ENCODE results near the gene FAM53B. TPM values are rescaled to one million over a fixed set of nuclear protein-coding genes. Genes with fewer than 3 reads are reported as not detected.
A peak's percentile ranks its signal among the peaks of the same experiment; 100 is the strongest.
"Not testable (repeated sequence)": the region's sequence is repeated elsewhere in the genome, so short reads cannot be mapped to it uniquely, and the experiment has no call there.

FAM53B gene
- total RNA-seq, 1 donor, result 13.4 TPM

DNA sequence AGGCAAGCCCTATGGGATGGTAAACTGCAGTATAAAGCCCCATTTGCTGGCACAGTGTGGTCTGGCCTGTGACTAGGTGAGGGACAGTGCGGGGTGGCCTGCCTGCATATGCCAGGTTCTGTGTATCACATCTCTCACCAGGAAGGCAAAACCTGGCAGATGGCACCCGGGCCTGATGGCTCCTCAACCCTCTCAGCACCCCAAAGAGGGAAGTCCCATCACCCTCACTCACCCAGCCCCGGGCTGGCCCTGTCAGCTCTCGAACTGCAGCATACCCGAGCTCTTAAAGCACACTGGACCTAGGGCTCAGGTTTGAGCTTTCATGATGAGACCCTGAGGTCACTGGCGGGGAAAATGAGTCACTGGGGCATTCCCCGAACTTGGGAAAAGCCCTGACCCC is 152.1 kb downstream of the FAM53B start:
- TF ChIP-seq, protein P1, sequence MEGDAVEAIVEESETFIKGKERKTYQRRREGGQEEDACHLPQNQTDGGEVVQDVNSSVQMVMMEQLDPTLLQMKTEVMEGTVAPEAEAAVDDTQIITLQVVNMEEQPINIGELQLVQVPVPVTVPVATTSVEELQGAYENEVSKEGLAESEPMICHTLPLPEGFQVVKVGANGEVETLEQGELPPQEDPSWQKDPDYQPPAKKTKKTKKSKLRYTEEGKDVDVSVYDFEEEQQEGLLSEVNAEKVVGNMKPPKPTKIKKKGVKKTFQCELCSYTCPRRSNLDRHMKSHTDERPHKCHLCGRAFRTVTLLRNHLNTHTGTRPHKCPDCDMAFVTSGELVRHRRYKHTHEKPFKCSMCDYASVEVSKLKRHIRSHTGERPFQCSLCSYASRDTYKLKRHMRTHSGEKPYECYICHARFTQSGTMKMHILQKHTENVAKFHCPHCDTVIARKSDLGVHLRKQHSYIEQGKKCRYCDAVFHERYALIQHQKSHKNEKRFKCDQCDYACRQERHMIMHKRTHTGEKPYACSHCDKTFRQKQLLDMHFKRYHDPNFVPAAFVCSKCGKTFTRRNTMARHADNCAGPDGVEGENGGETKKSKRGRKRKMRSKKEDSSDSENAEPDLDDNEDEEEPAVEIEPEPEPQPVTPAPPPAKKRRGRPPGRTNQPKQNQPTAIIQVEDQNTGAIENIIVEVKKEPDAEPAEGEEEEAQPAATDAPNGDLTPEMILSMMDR (IDR thresholded peaks at IDR 0.05; ENCODE audit: insufficient read depth, low read depth, low read length), result no peak
- DNase-seq (ENCODE audit: low read depth), result no peak

DNA sequence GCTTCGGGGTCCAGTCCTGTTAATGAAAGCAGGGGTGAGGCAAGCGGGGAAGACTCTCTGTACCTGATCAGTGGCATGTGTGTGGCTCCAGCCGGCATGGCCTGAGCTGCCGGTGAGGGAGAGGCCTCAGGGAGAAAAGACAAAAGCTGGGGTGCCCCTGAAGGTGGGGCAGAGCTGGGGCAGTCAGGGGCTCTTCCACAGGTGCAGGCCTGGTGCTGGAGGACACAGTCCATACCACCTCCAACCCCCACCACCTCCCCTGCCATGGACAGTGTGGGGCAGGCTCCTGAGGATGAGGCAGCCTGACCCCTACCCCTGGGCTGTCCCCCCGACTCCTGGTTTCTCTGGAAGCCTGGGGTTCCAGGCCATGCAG is 153.1 kb downstream of the FAM53B start:
- H3K4me3 ChIP-seq (ENCODE audit: low read depth, low read length), result no peak overlapping the region
- DNase-seq (ENCODE audit: low read depth), result no peak
- TF ChIP-seq, protein P1 (IDR thresholded peaks at IDR 0.05; ENCODE audit: insufficient read depth, low read depth, low read length), result no peak

More for the DNA sequence above, 152.1 kb downstream of the FAM53B start:
- no peak overlapping the region for H3K4me3 ChIP-seq (ENCODE audit: low read depth, low read length)

DNA sequence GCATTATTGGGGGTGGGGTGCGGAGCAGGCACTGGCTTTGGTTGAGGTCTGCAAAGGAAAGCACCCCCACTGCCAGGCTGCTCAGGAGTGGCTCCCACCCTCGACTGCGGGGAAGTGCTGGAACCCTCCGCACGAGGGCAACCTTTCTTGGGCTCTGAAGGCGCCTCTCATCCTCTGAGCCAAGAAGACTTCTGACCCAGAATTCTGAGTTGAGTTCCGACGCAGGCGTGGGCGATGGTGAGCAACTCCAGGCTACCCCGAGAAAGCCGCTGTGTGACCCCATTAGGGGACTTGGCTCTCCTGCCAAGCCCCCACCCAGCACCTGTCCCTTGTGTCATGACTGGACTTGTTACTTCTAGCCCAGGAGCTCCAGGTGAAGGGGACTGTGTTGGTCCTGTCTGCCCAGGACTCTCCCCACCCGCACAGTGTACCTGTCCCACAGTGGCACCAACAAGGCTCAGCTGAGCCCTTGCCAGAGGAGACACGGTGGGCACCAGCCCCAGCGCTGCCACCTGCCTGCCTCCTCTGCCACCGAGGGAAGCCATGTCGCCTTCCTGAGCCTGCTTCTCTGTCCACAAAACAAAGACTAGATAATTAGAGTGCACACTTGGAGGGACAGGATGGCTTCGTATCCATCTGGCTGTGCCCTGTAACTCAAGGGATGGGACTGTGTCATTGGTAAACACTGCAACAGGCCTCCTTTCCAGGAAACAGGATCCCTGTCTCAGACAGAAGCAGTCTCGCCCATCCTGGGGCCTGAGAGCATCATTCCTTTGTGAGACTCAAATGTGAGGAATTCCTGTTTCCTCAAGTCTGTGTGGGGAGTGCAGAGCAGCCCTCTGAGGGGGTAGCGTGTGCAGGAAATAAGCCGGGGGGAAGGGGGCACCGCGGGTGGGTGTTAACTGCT is 153.7 kb downstream of the FAM53B start:
- no peak for DNase-seq (ENCODE audit: low read depth)
- H3K4me3 ChIP-seq (ENCODE audit: low read depth, low read length), result no peak overlapping the region
- TF ChIP-seq, protein P1 (IDR thresholded peaks at IDR 0.05; ENCODE audit: insufficient read depth, low read depth, low read length), result no peak

DNA sequence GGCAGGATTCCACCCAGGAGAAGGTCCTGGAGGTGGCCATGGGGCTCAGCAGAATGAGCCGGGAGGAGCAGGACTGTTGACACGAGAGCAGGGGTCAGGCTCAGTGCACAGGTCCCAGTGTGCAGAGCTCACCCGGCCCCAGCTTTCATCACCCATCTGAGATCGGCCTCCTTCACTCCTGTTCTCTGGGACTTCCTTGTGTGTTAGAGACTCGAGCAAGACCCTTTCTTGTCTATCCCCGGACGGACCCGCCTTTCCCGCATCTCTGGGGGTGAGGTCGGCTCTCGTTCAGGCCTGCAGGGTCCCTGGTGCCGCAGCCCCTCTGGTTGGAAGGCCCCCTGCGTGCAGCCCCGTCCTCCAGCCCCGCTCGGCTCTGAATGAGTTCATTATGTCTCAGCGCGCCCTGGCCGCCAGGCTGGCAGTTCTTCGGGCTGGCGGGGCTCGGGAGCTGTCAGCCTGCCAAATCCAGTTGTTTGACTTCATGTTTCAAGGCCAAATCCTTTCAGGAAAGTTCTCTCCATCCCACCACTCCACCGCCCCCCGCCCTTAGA is 154.6 kb downstream of the FAM53B start:
- H3K4me3 ChIP-seq (ENCODE audit: low read depth, low read length), result no peak overlapping the region
- TF ChIP-seq, protein P1 (IDR thresholded peaks at IDR 0.05; ENCODE audit: insufficient read depth, low read depth, low read length), result no peak
- DNase-seq (ENCODE audit: low read depth), result no peak

DNA sequence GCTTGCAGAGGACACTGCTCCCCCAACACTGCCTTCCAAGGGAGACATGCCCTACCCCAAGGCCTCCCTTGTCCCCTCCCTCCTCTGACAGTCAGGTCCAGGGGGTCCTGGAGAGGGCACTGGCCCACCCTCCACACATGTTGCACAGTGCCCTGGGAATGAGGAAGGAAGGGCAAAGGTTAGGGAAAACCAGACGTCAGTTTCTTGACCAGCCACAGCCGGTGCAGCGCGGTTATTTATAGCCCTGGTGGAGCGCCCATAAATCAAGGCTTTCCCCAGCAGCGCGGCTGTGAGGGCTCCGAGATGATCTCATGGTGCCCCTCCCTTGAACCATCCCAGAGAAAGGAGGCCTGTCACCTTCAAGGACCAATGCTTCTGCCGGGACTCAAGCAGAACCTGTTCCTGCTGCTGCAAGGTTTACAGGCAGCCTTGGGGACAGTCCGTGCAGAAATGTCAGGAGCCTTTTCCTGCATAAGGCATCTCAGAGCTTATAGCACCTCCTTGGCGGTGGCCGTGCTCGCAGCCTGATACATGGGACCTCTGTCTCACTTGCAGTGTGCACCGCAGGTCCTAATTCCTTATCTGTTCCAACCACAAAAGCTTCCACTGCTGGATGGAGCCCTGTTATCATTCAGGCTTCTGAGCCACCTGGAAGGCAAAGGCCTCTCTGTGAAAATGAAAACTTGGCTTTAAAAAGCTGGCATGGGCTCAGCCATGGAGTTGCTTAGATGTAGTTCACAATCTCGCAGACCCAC is 155.3 kb downstream of the FAM53B start:
- DNase-seq (ENCODE audit: low read depth), result peak; percentile 70
- no peak overlapping the region for H3K4me3 ChIP-seq (ENCODE audit: low read depth, low read length)
- TF ChIP-seq, protein P1 (IDR thresholded peaks at IDR 0.05; ENCODE audit: insufficient read depth, low read depth, low read length), result no peak

DNA sequence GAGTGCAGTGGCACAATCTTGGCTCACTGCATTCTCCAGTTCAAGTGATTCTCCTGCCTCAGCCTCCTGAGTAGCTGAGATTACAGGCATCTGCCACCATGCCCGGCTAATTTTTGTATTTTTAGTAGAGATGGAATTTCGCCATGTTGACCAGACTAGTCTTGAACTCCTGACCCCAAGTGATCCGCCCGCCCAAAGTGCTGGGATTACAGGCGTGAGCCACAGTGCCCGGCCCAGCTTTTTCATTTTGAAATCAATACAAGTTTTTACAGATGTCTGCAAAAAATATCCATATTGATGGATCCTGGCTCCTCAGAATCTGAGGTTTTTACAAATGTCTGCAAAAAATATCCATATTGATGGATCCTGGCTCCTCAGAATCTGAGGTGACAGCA is 155.8 kb downstream of the FAM53B start:
- DNase-seq (ENCODE audit: low read depth), result peak; percentile 28
- H3K4me3 ChIP-seq (ENCODE audit: low read depth, low read length), result not testable (repeated sequence)

DNA sequence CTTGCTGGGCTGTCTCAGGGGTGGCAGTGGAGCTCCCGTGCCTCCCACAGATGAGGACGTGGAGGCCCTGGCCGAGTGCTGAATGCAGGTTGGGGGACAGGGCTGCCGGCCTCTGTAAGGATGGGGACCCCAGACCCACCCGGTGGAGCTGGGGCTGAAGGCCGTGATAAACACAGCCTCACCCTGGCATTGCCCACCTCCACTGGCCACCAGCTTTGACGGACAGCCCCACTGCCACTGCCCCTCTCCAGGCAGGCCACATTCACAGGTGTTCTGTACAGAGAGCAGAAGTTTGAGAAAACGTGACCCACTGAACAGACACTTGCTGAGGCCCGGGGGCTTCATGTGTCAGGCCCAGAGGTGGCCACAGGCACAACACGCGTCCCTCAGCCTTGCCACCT is 156.4 kb downstream of the FAM53B start:
- TF ChIP-seq, protein P1 (IDR thresholded peaks at IDR 0.05; ENCODE audit: insufficient read depth, low read depth, low read length), result no peak
- DNase-seq (ENCODE audit: low read depth), result no peak
- no peak overlapping the region for H3K4me3 ChIP-seq (ENCODE audit: low read depth, low read length)
